ENCODE results near the gene MUC5AC.
"Not testable (repeated sequence)": the region's sequence is repeated elsewhere in the genome, so short reads cannot be mapped to it uniquely, and the experiment has no call there.

Gene MUC5AC

DNA sequence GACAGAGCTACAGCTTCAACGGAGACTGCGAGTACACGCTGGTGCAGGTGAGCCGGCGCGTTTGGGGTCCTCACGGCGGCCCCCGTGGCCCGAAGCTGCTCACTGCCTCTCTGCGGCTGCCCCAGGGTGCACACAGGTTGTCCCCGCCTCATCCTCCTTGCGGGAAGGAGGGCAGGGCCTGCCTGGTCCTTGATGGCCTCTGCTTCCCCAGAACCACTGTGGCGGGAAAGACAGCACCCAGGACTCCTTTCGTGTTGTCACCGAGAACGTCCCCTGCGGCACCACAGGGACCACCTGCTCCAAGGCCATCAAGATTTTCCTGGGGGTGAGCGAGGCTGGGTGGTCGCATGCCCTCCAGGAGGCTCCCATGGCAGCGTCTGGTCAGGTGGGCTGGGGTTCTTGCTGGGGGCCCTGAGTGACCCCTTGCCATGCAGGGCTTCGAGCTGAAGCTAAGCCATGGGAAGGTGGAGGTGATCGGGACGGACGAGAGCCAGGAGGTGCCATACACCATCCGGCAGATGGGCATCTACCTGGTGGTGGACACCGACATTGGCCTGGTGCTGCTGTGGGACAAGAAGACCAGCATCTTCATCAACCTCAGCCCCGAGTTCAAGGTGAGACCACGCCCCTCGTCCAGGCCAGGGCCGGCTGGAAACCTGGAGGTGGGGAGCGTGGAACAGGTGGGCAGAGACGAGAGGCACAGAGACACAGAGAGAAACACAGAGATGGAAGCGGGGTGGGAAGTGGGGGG lies 19.4 kb downstream of the MUC5AC start:
- DNase-seq (ENCODE audit: low spot score), result no peak

DNA sequence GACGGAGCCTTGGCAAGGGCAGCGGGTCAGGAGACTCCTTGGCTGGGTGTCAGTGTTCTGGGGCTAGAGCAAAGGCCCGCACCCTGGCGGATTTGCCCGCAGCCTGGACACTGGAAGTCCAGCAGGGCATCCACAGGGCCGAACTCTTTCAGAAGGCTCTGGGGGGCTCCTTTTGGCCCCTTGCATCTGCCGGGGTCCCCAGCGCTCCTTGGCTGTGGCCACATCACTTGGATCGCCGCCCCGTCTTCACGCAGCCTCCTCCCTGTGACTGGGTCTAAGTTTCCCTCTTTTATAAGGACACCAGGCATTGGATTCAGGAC lies 20.0 kb downstream of the MUC5AC start:
- no peak for DNase-seq (ENCODE audit: low spot score)

DNA sequence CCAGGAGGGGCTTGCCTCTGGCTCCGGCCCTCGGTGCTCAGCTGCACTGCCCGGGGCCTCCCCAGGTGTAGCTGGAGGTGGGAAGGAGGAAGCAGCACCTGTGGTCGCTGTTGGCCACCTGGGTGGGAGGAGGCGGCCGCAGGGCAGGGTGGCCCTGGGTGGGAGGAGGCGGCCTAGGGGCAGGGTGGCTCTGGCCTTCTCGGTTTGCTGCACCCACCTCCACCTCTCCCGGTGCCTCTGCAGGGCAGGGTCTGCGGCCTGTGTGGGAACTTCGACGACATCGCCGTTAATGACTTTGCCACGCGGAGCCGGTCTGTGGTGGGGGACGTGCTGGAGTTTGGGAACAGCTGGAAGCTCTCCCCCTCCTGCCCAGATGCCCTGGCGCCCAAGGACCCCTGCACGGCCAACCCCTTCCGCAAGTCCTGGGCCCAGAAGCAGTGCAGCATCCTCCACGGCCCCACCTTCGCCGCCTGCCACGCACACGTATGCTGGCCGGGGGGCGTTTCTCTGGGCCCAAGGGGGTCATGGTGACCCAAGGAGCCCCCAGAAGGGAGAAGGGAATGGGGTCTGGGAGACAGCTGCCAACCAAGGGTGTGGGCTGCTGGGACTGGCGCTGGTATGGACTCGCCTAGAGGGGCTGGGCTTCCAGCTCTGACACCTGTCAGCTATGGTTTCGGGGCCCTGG lies 20.6 kb downstream of the MUC5AC start:
- no peak for DNase-seq (ENCODE audit: low spot score)

DNA sequence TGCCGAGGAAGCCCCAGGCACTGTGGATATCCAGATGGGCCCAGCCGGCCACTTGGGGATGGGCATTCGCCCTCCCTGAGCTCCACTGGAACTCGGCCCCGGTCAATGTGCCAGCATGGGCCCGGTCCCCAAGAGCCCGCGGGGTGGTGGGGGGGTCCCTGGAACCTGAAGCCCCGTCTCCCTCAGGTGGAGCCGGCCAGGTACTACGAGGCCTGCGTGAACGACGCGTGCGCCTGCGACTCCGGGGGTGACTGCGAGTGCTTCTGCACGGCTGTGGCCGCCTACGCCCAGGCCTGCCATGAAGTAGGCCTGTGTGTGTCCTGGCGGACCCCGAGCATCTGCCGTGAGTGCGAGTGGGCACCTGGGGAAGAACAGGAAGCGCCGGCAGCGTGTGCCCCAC lies 21.2 kb downstream of the MUC5AC start:
- no peak for DNase-seq (ENCODE audit: low spot score)

DNA sequence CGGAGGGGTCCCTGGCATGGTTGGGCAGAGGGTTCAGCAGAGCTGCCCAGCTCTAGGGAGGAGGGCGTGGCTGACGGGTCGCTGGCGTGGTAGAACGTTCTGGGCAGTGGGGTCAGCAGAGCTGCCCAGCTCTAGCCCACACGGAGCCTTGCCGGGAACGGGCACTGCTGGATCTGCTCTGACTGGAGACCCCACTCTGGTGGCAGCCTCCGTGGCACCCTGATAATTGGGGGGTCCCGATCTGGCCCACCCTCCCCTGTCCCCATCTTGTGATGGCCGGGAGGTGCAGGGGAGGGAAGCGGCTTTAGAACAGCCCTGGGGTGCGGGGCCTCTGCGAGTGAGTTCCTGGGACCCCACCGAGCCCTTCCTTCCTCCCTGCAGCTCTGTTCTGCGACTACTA lies 21.9 kb downstream of the MUC5AC start:
- no peak for DNase-seq (ENCODE audit: low spot score)

DNA sequence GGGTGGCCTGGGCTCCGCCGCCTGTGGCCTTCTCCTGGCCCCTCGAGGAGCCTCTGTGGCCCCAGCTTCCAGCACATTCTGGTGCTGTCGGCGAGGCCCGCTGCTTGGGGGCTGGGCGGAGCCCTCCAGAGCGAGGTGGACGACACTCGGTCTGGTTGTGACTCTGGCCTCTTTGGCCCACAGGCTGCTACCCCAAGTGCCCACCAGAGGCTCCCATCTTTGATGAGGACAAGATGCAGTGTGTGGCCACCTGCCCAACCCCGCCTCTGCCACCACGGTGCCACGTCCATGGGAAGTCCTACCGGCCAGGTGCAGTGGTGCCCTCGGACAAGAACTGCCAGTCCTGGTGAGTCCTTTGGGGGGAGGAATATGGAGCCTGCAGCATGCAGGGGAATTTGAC lies 22.4 kb downstream of the MUC5AC start:
- DNase-seq (ENCODE audit: low spot score), result no peak

DNA sequence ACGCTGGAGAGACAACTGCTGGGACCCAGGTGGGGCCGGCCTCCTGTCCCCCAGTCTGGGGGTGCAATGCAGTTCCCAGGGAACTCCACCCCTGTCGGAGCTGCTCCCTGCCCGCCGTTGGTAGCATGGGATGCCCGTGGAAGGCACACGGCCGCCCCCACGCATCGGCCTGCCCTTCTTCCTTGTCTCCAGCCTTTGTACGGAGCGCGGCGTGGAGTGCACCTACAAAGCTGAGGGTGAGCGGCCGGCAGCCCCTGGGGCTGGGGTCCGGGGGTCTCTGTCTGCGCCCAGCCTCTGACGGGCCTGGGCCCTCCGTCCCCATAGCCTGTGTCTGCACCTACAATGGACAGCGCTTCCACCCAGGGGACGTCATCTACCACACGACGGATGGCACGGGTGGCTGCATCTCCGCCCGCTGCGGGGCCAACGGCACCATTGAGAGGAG lies 23.2 kb downstream of the MUC5AC start:
- no peak for DNase-seq (ENCODE audit: low spot score)

DNA sequence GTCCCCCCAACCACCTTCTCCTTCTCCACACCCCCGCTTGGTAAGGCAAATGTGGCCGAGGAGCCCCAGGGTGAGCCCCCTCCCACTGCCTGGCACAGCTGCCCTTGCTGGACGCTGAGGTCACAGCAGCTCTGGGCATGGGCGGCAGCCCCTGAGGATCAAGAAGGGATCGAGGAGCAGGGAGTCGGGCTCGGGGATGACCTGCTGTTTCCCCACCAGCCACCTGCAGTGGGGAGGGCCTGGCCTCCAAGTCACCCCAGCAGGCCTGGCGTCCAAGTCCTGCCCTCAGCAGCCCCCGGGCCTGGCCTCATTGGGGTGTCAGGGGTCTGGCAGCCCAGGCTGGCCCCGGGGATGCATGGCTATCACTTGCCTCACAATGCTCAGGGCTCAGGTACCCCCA lies 23.7 kb downstream of the MUC5AC start:
- no peak for DNase-seq (ENCODE audit: low spot score)

DNA sequence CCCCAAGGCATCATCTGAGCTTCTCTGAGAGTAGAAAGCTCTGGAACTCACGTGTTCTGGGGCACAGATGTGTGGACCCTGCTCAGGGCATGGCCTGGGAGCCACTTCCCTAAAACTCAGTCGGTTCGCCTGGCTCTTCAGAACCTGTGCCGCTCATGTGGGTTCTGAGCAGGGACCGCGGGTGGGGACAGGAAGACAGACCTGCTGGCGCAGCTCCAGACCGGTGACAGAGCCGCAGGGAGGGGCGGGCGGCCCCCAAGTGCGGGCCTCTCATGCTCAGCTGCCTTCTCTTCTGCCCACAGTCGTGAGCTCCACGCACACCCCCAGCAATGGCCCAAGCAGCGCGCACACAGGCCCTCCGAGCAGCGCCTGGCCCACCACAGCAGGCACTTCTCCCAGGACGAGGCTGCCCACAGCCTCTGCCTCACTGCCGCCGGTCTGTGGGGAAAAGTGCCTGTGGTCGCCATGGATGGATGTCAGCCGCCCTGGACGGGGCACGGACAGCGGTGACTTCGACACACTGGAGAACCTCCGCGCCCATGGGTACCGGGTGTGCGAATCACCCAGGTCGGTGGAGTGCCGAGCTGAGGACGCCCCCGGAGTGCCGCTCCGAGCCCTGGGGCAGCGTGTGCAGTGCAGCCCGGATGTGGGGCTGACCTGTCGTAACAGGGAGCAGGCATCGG lies 24.2 kb downstream of the MUC5AC start:
- no peak for DNase-seq (ENCODE audit: low spot score)

DNA sequence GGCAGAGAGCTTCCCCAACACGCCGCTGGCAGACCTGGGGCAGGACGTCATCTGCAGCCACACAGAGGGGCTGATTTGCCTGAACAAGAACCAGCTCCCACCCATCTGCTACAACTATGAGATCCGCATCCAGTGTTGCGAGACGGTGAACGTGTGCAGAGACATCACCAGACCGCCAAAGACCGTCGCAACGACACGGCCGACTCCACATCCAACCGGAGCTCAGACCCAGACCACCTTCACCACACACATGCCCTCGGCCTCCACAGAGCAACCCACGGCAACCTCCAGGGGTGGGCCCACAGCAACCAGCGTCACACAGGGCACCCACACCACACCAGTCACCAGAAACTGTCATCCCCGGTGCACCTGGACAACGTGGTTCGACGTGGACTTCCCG lies 26.4 kb downstream of the MUC5AC start:
- DNase-seq (ENCODE audit: low spot score), result not testable (repeated sequence)

DNA sequence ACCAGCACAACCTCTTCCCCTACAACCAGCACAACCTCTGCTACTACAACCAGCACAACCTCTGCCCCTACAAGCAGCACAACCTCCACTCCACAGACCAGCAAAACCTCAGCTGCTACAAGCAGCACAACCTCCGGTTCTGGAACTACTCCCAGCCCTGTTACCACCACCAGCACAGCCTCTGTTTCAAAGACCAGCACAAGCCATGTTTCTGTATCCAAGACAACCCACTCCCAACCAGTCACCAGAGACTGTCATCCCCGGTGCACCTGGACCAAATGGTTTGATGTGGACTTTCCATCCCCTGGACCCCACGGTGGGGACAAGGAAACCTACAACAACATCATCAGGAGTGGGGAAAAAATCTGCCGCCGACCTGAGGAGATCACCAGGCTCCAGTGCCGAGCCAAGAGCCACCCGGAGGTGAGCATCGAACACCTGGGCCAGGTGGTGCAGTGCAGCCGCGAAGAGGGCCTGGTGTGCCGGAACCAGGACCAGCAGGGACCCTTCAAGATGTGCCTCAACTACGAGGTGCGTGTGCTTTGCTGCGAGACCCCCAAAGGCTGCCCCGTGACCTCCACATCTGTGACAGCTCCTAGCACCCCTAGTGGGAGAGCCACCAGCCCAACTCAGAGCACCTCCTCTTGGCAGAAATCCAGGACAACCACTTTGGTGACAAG lies 30.8 kb downstream of the MUC5AC start:
- DNase-seq (ENCODE audit: low spot score), result not testable (repeated sequence)

DNA sequence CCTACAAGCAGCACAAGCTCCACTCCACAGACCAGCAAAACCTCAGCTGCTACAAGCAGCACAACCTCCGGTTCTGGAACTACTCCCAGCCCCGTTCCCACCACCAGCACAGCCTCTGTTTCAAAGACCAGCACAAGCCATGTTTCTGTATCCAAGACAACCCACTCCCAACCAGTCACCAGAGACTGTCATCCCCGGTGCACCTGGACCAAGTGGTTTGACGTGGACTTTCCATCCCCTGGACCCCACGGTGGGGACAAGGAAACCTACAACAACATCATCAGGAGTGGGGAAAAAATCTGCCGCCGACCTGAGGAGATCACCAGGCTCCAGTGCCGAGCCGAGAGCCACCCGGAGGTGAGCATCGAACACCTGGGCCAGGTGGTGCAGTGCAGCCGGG lies 32.1 kb downstream of the MUC5AC start:
- not testable (repeated sequence) for DNase-seq (ENCODE audit: low spot score)

DNA sequence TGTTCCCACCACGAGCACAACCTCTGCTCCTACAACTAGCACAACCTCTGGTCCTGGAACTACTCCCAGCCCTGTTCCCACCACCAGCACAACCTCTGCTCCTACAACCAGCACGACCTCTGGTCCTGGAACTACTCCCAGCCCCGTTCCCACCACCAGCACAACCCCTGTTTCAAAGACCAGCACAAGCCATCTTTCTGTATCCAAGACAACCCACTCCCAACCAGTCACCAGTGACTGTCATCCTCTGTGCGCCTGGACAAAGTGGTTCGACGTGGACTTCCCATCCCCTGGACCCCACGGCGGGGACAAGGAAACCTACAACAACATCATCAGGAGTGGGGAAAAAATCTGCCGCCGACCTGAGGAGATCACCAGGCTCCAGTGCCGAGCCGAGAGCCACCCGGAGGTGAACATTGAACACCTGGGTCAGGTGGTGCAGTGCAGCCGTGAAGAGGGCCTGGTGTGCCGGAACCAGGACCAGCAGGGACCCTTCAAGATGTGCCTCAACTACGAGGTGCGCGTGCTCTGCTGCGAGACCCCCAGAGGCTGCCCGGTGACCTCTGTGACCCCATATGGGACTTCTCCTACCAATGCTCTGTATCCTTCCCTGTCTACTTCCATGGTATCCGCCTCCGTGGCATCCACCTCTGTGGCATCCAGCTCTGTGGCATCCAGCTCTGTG lies 34.2 kb downstream of the MUC5AC start:
- not testable (repeated sequence) for DNase-seq (ENCODE audit: low spot score)

DNA sequence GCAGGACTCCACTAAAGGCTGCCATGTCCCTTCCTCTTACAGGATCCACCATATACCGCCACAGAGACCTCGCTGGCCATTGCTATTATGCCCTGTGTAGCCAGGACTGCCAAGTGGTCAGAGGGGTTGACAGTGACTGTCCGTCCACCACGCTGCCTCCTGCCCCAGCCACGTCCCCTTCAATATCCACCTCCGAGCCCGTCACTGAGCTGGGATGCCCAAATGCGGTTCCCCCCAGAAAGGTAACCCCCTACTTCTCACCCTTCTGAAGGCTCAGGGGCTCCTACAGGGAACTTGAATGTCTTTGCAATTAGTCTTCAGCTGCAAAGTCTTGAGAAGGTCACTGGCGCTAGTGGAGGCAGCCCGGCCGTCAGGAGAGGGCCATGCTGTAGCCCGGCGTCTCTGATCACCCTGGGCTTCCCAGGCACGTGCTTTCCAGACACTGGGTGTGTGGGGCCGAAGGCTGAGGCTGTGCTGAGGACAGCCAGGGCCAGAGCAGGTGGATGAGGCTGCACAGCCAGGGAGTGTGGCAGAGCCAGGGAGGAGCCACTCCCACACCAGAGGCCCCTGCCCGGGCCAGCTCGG lies 35.1 kb downstream of the MUC5AC start:
- DNase-seq (ENCODE audit: low spot score), result no peak

DNA sequence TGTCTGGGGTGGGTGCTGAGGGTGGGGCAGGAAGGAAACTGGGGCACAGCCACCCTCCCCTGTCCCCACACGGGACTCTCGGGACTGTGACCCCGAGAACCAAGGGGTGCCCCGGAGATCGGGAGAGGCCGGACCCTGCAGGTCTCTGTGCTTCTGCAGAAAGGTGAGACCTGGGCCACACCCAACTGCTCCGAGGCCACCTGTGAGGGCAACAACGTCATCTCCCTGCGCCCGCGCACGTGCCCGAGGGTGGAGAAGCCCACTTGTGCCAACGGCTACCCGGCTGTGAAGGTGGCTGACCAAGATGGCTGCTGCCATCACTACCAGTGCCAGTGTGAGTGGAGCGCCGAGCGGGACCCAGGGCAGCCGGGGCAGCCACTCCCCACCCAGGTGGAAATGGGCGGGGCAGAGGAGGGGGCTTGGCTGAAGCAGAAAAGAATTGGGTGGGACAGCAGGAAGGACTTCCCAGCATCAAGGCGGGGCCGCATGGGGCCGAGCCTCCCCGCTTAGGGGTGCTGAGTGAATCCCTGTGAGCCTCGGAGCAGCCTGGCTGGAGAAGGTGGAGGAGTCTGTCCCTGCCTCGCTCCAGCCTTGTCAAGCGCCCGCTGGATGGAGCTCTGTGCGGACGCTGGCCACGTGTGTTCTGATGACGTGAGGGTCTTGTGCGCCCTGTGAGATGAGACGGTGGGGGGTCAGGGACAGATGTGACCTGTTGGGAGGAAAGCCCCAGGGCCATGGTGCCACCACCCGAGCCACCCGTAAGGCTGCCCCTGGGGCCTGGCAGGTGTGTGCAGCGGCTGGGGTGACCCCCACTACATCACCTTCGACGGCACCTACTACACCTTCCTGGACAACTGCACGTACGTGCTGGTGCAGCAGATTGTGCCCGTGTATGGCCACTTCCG lies 35.8 kb downstream of the MUC5AC start:
- DNase-seq (ENCODE audit: low spot score), result no peak

DNA sequence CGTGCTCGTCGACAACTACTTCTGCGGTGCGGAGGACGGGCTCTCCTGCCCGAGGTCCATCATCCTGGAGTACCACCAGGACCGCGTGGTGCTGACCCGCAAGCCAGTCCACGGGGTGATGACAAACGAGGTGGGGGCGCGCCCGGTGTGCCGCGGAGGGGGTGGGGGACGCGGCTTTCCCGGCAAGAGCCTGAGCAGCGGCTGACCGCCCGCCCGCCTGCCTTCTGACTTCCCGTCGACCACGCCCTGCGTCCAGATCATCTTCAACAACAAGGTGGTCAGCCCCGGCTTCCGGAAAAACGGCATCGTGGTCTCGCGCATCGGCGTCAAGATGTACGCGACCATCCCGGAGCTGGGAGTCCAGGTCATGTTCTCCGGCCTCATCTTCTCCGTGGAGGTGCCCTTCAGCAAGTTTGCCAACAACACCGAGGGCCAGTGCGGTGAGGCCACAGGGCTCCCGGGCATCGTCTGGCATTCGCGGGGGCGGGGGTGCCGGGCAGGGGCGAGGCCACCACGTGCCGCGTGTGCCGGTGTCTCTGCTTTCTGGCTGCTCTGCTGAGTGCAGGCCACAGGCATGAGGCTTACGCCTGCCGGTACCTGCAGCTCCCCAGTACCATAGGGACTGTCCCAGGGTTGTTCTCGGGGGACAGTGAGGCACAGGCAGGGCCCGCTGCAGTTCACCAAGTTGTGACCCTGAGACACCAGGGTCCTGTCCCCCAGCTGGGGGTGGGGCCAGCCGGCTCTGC lies 36.7 kb downstream of the MUC5AC start:
- DNase-seq (ENCODE audit: low spot score), result no peak

DNA sequence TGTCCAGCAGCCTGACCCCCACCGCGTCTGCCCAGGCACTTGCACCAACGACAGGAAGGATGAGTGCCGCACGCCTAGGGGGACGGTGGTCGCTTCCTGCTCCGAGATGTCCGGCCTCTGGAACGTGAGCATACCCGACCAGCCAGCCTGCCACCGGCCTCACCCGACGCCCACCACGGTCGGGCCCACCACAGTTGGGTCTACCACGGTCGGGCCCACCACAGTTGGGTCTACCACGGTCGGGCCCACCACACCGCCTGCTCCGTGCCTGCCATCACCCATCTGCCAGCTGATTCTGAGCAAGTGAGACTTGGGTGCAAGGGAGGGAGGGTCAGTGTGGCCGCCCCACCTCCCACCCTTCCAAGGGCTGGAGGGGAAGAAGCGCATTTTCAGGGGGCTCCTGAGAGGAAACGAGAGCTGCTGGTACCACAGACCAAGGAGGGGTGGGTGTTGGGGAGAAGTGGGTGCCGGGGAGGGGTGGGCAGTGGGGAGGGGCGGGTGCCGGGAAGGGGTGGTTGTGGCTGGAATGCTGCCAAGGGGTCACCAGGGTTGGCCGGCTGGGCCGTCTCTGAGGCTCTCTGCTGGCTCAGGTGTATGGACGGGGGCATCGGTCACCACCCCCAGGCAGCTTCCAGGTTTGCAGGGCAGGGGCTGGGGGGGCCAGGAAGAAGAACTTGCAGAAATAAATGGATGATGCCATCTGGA lies 37.4 kb downstream of the MUC5AC start:
- DNase-seq (ENCODE audit: low spot score), result no peak

DNA sequence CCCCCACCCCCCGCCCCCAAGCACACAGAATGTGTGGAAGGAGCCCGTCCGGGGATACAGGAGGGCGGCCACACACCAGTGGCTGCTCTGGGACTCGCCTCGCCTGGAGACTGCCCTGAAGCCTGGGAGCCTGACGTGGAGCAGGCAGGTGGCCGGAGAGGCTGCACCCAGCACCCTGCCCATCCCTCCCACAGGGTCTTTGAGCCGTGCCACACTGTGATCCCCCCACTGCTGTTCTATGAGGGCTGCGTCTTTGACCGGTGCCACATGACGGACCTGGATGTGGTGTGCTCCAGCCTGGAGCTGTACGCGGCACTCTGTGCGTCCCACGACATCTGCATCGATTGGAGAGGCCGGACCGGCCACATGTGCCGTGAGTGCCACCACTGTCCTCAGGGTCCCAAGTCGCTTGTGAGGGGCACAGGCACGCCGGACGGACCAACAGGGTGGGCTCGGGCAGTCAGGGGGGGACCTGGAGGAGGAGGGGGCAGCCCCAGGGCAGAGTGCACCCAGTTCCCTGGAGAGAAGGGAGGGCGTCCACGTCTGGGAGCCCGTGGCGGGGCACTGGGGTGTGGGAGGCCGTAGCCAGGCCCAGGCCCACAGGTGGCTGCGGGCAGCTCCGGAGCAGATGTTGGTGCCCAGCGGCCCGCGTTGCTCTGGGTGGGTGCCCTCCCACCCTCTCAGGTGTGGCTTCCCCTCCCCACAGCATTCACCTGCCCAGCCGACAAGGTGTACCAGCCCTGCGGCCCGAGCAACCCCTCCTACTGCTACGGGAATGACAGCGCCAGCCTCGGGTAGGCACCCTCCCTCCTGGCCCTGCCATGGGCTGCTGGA lies 38.1 kb downstream of the MUC5AC start:
- DNase-seq (ENCODE audit: low spot score), result no peak

All from AG08396 (cell line).